WTC11 (cell line): ENCODE results near the gene TMPRSS11D. TPM values are rescaled to one million over a fixed set of nuclear protein-coding genes. Genes with fewer than 3 reads are reported as not detected.

Source experiments
- ATAC-seq: fragments of 200-7000 bp; cut with Tn5 transposase; 2 replicates; pipeline ENCODE4 v1.10.0; 2021; ENCODE audit warnings: mild to moderate bottlenecking, moderate library complexity
- CTCF ChIA-PET: fragments of 300-600 bp; sonication (Branson Sonifier 250); formaldehyde crosslinking; loops from one replicate; lab custom pipeline; 2021; ENCODE audit warnings: antibody characterized with exemption; lab: Charles Lee
- POLR2A ChIA-PET: fragments of 350-600 bp; sonication (Branson Sonifier 250); formaldehyde crosslinking; loops from one replicate; lab custom pipeline; 2021; ENCODE audit warnings: antibody characterized with exemption; lab: Charles Lee
- DNase-seq: peaks from one replicate; pipeline ENCODE4 v3.0.0; 2021; ENCODE audit warnings: low spot score
- H3K27ac Mint-ChIP-seq: 2 replicates; pipeline ENCODE4 v1.8.0; 2021; ENCODE audit warnings: mixed read lengths
- H3K27me3 Mint-ChIP-seq: 2 replicates; pipeline ENCODE4 v1.8.0; 2021; ENCODE audit warnings: low read depth, mild to moderate bottlenecking, moderate library complexity, mixed read lengths
- H3K36me3 Mint-ChIP-seq: 2 replicates; pipeline ENCODE4 v1.8.0; 2021; ENCODE audit warnings: mixed read lengths
- H3K4me1 Mint-ChIP-seq: 2 replicates; pipeline ENCODE4 v1.8.0; 2022; ENCODE audit warnings: mixed read lengths
- H3K4me3 Mint-ChIP-seq: 2 replicates; pipeline ENCODE4 v1.8.0; 2021; ENCODE audit warnings: mild to moderate bottlenecking, moderate library complexity, mixed read lengths
- H3K9me3 Mint-ChIP-seq: 2 replicates; pipeline ENCODE4 v1.8.0; 2021; ENCODE audit warnings: mixed read lengths
- ATF2 ChIP-seq: sonication (generic); formaldehyde crosslinking; IDR thresholded peaks from 2 replicates; pipeline ENCODE4 v1.8.1; 2022; ENCODE audit warnings: low read depth, missing genetic modification reagents, borderline replicate concordance
- CREB1 ChIP-seq: sonication (generic); formaldehyde crosslinking; IDR thresholded peaks from 2 replicates; pipeline ENCODE4 v1.8.0; 2023; ENCODE audit warnings: mild to moderate bottlenecking, missing genetic modification reagents
- CTCF ChIP-seq: fragments of 200-600 bp; IDR thresholded peaks from 2 replicates; pipeline ENCODE4 v1.8.0; 2022; ENCODE audit warnings: antibody characterized with exemption
- ELF4 ChIP-seq: sonication (generic); formaldehyde crosslinking; IDR thresholded peaks from 2 replicates; pipeline ENCODE4 v1.8.1; 2022; ENCODE audit warnings: low read depth, mild to moderate bottlenecking, moderate library complexity, missing genetic modification reagents
- MAX ChIP-seq: sonication (generic); formaldehyde crosslinking; IDR thresholded peaks from 2 replicates; pipeline ENCODE4 v1.8.0; 2022; ENCODE audit warnings: mild to moderate bottlenecking, missing genetic modification reagents
- NR1H2 ChIP-seq: sonication (generic); formaldehyde crosslinking; IDR thresholded peaks from 2 replicates; pipeline ENCODE4 v1.9.0; 2021; ENCODE audit warnings: mild to moderate bottlenecking, moderate library complexity, missing genetic modification reagents
- PREB ChIP-seq: sonication (generic); formaldehyde crosslinking; IDR thresholded peaks from 2 replicates; pipeline ENCODE4 v1.8.1; 2022; ENCODE audit warnings: mild to moderate bottlenecking, missing genetic modification reagents, moderate library complexity, borderline replicate concordance
- PRRX2 ChIP-seq: fragments of 250-450 bp; sonication (Bioruptor Pico); IDR thresholded peaks from 2 replicates; pipeline ENCODE4 v1.8.0; 2021; ENCODE audit warnings: mild to moderate bottlenecking
- RORB ChIP-seq: fragments of 250-450 bp; sonication (Bioruptor Pico); IDR thresholded peaks from 2 replicates; pipeline ENCODE4 v1.9.0; 2021; ENCODE audit warnings: mild to moderate bottlenecking
- USF2 ChIP-seq: sonication (generic); formaldehyde crosslinking; IDR thresholded peaks from 2 replicates; pipeline ENCODE4 v1.8.1; 2023; ENCODE audit warnings: mild to moderate bottlenecking, missing genetic modification reagents, moderate library complexity
- ZBTB43 ChIP-seq: sonication (generic); formaldehyde crosslinking; IDR thresholded peaks from 2 replicates; pipeline ENCODE4 v1.8.1; 2023; ENCODE audit warnings: mild to moderate bottlenecking, missing genetic modification reagents
- ZNF138 ChIP-seq: sonication (generic); formaldehyde crosslinking; conservative IDR thresholded peaks from 2 replicates; pipeline ENCODE4 v1.8.1; 2022; ENCODE audit warnings: mild to moderate bottlenecking, moderate library complexity, missing genetic modification reagents
- ZNF423 ChIP-seq: fragments of 250-450 bp; sonication (Bioruptor Pico); IDR thresholded peaks from 2 replicates; pipeline ENCODE4 v2.1.2; 2022; ENCODE audit warnings: mild to moderate bottlenecking, moderate library complexity
- ZNF425 ChIP-seq: fragments of 250-450 bp; sonication (Bioruptor Pico); conservative IDR thresholded peaks from 2 replicates; pipeline ENCODE4 v1.9.0; 2021; ENCODE audit warnings: mild to moderate bottlenecking
- total RNA-seq: library from RNA; stranded (reverse); gene quantifications from 3 replicates; pipeline ENCODE4 v1.2.3, GENCODE V29; 2021

The TMPRSS11D gene
- total RNA-seq, 1 experiment from 2014 or later = not detected

GRCh38 chr4:67910585-67910905 is 26.7 kb upstream of the TMPRSS11D start:
- ATAC-seq = no peak
- POLR2A ChIA-PET = no interaction called here

GRCh38 chr4:67909905-67910584 is 26.2 kb upstream of the TMPRSS11D start:
- no peaks in the 10 kb centered on the region for H3K4me1 Mint-ChIP-seq
- no peak for DNase-seq
- no peak overlapping the region for H3K27ac Mint-ChIP-seq
- no peaks in the 10 kb centered on the region for H3K9me3 Mint-ChIP-seq
- ATAC-seq = no peak
- TF ChIP-seq ZBTB43 (CRISPR knock-in tag) = no peak
- peak; percentile 80 for TF ChIP-seq CTCF
- H3K4me3 Mint-ChIP-seq = no peak overlapping the region
- ChIA-PET CTCF (interaction anchor here (0.9 to 1.9 kb wide), 3 partner anchors 10 to 186 kb away, joined by 3 to 11 read pairs (median 9); no protein-coding TSS in a partner anchor), POLR2A (no interaction called here)
- no peaks in the 10 kb centered on the region for H3K27me3 Mint-ChIP-seq
- no peaks in the 10 kb centered on the region for H3K36me3 Mint-ChIP-seq

More at GRCh38 chr4:67910585-67910905, 26.7 kb upstream of the TMPRSS11D start:
- Mint-ChIP-seq H3K27me3 (no peaks in the 10 kb centered on the region), H3K4me3 (no peak overlapping the region), H3K27ac (no peak overlapping the region), H3K4me1 (no peaks in the 10 kb centered on the region), H3K9me3 (no peaks in the 10 kb centered on the region), H3K36me3 (no peaks in the 10 kb centered on the region)
- CTCF ChIA-PET = interaction anchor here (0.9 to 2.8 kb wide), 7 partner anchors 10 to 1479 kb away, joined by 3 to 17 read pairs (median 9); no protein-coding TSS in a partner anchor
- TF ChIP-seq NR1H2 (CRISPR knock-in tag) = no peak
- TF ChIP-seq MAX (CRISPR knock-in tag) = no peak
- TF ChIP-seq USF2 = no peak
- no peak for TF ChIP-seq ZNF138 (CRISPR knock-in tag)
- TF ChIP-seq ELF4 = no peak
- TF ChIP-seq RORB (CRISPR knock-in tag) = no peak
- TF ChIP-seq ZNF425 (CRISPR knock-in tag) = no peak
- no peak for TF ChIP-seq PRRX2 (CRISPR knock-in tag)
- no peak for TF ChIP-seq ZNF423
- TF ChIP-seq PREB (CRISPR knock-in tag) = no peak
- TF ChIP-seq CREB1 = no peak
- no peak for TF ChIP-seq ATF2 (CRISPR knock-in tag)
- DNase-seq = no peak
